ENCODE measurements around the gene RNF175.

Gene RNF175

GRCh38 chr4:153785910-153786721 lies 26.3 kb upstream of the RNF175 start:
- in situ Hi-C loops (cut with MboI; ENCODE audit: low sequenced_read_pairs) = no loop called here

- in situ Hi-C loops (cut with MboI; ENCODE audit: low sequenced_read_pairs) = no loop called here
Observed at GRCh38 chr4:153784166-153784699, 24.4 kb upstream of the RNF175 start.

GRCh38 chr4:153782581-153782980 lies 22.8 kb upstream of the RNF175 start:
- in situ Hi-C loops (cut with MboI; ENCODE audit: low sequenced_read_pairs) = no loop called here

- in situ Hi-C loops (cut with MboI; ENCODE audit: low sequenced_read_pairs) = no loop called here
Observed at GRCh38 chr4:153781717-153782416, 22.0 kb upstream of the RNF175 start.

GRCh38 chr4:153781280-153781679 lies 21.5 kb upstream of the RNF175 start:
- in situ Hi-C loops (cut with MboI; ENCODE audit: low sequenced_read_pairs) = no loop called here

GRCh38 chr4:153780876-153781275 lies 21.1 kb upstream of the RNF175 start:
- in situ Hi-C loops (cut with MboI; ENCODE audit: low sequenced_read_pairs) = no loop called here

GRCh38 chr4:153780221-153780620 lies 20.4 kb upstream of the RNF175 start:
- in situ Hi-C loops (cut with MboI; ENCODE audit: low sequenced_read_pairs) = no loop called here

GRCh38 chr4:153778383-153778782 lies 18.6 kb upstream of the RNF175 start:
- in situ Hi-C loops (cut with MboI; ENCODE audit: low sequenced_read_pairs) = no loop called here

- in situ Hi-C loops (cut with MboI; ENCODE audit: low sequenced_read_pairs) = no loop called here
Observed at GRCh38 chr4:153777421-153777820, 17.6 kb upstream of the RNF175 start.

- in situ Hi-C loops (cut with MboI; ENCODE audit: low sequenced_read_pairs) = no loop called here
Observed at GRCh38 chr4:153776601-153777000, 16.8 kb upstream of the RNF175 start.

GRCh38 chr4:153773236-153773690 lies 13.4 kb upstream of the RNF175 start:
- in situ Hi-C loops (cut with MboI; ENCODE audit: low sequenced_read_pairs) = loop anchor here (25.0 kb wide), 1 partner anchor 636 kb away; no protein-coding TSS in a partner anchor

GRCh38 chr4:153771046-153771445 lies 11.2 kb upstream of the RNF175 start:
- in situ Hi-C loops (cut with MboI; ENCODE audit: low sequenced_read_pairs) = loop anchor here (25.0 kb wide), 1 partner anchor 634 kb away; no protein-coding TSS in a partner anchor

- in situ Hi-C loops (cut with MboI; ENCODE audit: low sequenced_read_pairs) = loop anchor here (25.0 kb wide), 1 partner anchor 629 kb away; no protein-coding TSS in a partner anchor
Observed at GRCh38 chr4:153766758-153767157, 6.9 kb upstream of the RNF175 start.

- in situ Hi-C loops (cut with MboI; ENCODE audit: low sequenced_read_pairs) = loop anchor here (25.0 kb wide), 1 partner anchor 629 kb away; no protein-coding TSS in a partner anchor
Observed at GRCh38 chr4:153765894-153766293, 6.1 kb upstream of the RNF175 start.

GRCh38 chr4:153764601-153765368 lies 5.0 kb upstream of the RNF175 start:
- in situ Hi-C loops (cut with MboI; ENCODE audit: low sequenced_read_pairs) = loop anchor here (25.0 kb wide), 1 partner anchor 627 kb away; no protein-coding TSS in a partner anchor

GRCh38 chr4:153763404-153763803 lies 3.6 kb upstream of the RNF175 start:
- in situ Hi-C loops (cut with MboI; ENCODE audit: low sequenced_read_pairs) = loop anchor here (25.0 kb wide), 1 partner anchor 626 kb away; no protein-coding TSS in a partner anchor

- in situ Hi-C loops (cut with MboI; ENCODE audit: low sequenced_read_pairs) = loop anchor here (25.0 kb wide), 1 partner anchor 622 kb away; no protein-coding TSS in a partner anchor
Observed at GRCh38 chr4:153758688-153759406, 977 bp downstream of the RNF175 start.

- in situ Hi-C loops (cut with MboI; ENCODE audit: low sequenced_read_pairs) = loop anchor here (25.0 kb wide), 1 partner anchor 621 kb away; no protein-coding TSS in a partner anchor
Observed at GRCh38 chr4:153758136-153758535, 1.7 kb downstream of the RNF175 start.

- in situ Hi-C loops (cut with MboI; ENCODE audit: low sequenced_read_pairs) = loop anchor here (25.0 kb wide), 1 partner anchor 620 kb away; no protein-coding TSS in a partner anchor
Observed at GRCh38 chr4:153757407-153757806, 2.4 kb downstream of the RNF175 start.

GRCh38 chr4:153755186-153755585 lies 4.6 kb downstream of the RNF175 start:
- in situ Hi-C loops (cut with MboI; ENCODE audit: low sequenced_read_pairs) = loop anchor here (25.0 kb wide), 1 partner anchor 618 kb away; no protein-coding TSS in a partner anchor

All from HL-60/S4 treated with retinoic acid at 250 ng/mL for 4 days and 3 days (cell line).